PC-9 (cell line): ENCODE data around the gene ADIG. TPM values are rescaled to one million over a fixed set of nuclear protein-coding genes. Genes with fewer than 3 reads are reported as not detected.

ENCODE experiments used
- BruUV-seq: library from RNA; stranded (reverse); fragments of 400-500 nt; replicated peaks from 2 replicates; lab custom pipeline; 2021; lab: Mats Ljungman, UMichigan
- CTCF ChIA-PET: fragments of 300-600 bp; sonication (Branson Sonifier 250); formaldehyde crosslinking; loops from one replicate; lab custom pipeline; 2022; ENCODE audit warnings: antibody characterized with exemption; lab: Charles Lee
- POLR2A ChIA-PET: fragments of 300-600 bp; sonication (Branson Sonifier 250); formaldehyde crosslinking; loops from one replicate; lab custom pipeline; 2022; ENCODE audit warnings: antibody characterized with exemption; ENCODE audit not compliant: unreplicated experiment; lab: Charles Lee
- DNase-seq, 2 experiments: peaks; one replicate each; pipeline versions ENCODE4 v3.0.0 to v3.0.0-alpha.2; 2015 to 2022; ENCODE audit warnings: mixed read lengths in 1 of 2
- H2AFZ ChIP-seq: fragments of 200-600 bp; sonication (generic); 2 replicates; pipeline ENCODE4 v1.8.1; 2017; ENCODE audit warnings: antibody characterized with exemption
- H3F3A ChIP-seq: fragments of 200-600 bp; sonication (generic); 2 replicates; pipeline ENCODE4 v1.8.1; 2017; ENCODE audit warnings: antibody characterized with exemption, mild to moderate bottlenecking, low read depth; ENCODE audit not compliant: insufficient read depth
- H3K27ac ChIP-seq: fragments of 200-600 bp; sonication (generic); 2 replicates; pipeline ENCODE4 v1.6.1; 2016; ENCODE audit warnings: mixed run types
- H3K27me3 ChIP-seq: fragments of 200-600 bp; sonication (generic); 2 replicates; pipeline ENCODE4 v1.6.1; 2016; ENCODE audit warnings: low read depth, mixed run types; ENCODE audit not compliant: insufficient read depth
- H3K36me3 ChIP-seq: fragments of 200-600 bp; sonication (generic); 2 replicates; pipeline ENCODE4 v1.6.1; 2016; ENCODE audit warnings: low read depth, mixed run types
- H3K4me1 ChIP-seq: fragments of 200-600 bp; sonication (generic); replicated peaks from 2 replicates; pipeline ENCODE4 v1.6.1; 2016; ENCODE audit warnings: mixed run types; ENCODE audit not compliant: insufficient read depth
- H3K4me2 ChIP-seq: fragments of 200-600 bp; sonication (generic); 2 replicates; pipeline ENCODE4 v1.6.1; 2017; ENCODE audit warnings: mixed run types
- H3K4me3 ChIP-seq: fragments of 200-600 bp; sonication (generic); 2 replicates; pipeline ENCODE4 v1.6.1; 2016; ENCODE audit warnings: mixed run types
- H3K79me2 ChIP-seq: fragments of 200-600 bp; sonication (generic); 2 replicates; pipeline ENCODE4 v1.6.1; 2017; ENCODE audit warnings: low read depth, mixed run types
- H3K9me2 ChIP-seq: fragments of 200-600 bp; sonication (generic); 2 replicates; pipeline ENCODE4 v1.8.1; 2017; ENCODE audit warnings: mild to moderate bottlenecking; ENCODE audit not compliant: insufficient read depth
- H3K9me3 ChIP-seq: fragments of 200-600 bp; sonication (generic); 2 replicates; pipeline ENCODE4 v1.8.1; 2016; ENCODE audit warnings: low read depth; ENCODE audit not compliant: insufficient read depth
- H4K20me1 ChIP-seq: fragments of 200-600 bp; sonication (generic); 2 replicates; pipeline ENCODE4 v1.8.1; 2017; ENCODE audit not compliant: insufficient read depth
- EZH2 ChIP-seq: fragments of 200-600 bp; sonication (generic); IDR thresholded peaks from 2 replicates; pipeline ENCODE4 v1.8.0; 2017; ENCODE audit warnings: antibody characterized with exemption, low read depth
- intact Hi-C: fragments of 100-400 bp; cut with micrococcal nuclease; formaldehyde crosslinking; loops from one replicate; pipeline ENCODE4 v1.10.0; 2022; ENCODE audit not compliant: unreplicated experiment
- total RNA-seq: library from RNA; stranded (reverse); gene quantifications from 2 replicates; pipeline ENCODE4 v1.2.3, GENCODE V29; 2021
- TF ChIP-seq, protein P1 (sequence below): fragments of 200-600 bp; sonication (generic); conservative IDR thresholded peaks from 2 replicates; pipeline ENCODE4 v1.6.1; 2017; ENCODE audit warnings: mixed run types, antibody characterized with exemption, mild to moderate bottlenecking, moderate library complexity

ADIG gene
- total RNA-seq, 1 experiment from 2014 or later: not detected

GRCh38 chr20:38537176-38537575, 43.8 kb upstream of the ADIG start:
- TF ChIP-seq, protein P1, sequence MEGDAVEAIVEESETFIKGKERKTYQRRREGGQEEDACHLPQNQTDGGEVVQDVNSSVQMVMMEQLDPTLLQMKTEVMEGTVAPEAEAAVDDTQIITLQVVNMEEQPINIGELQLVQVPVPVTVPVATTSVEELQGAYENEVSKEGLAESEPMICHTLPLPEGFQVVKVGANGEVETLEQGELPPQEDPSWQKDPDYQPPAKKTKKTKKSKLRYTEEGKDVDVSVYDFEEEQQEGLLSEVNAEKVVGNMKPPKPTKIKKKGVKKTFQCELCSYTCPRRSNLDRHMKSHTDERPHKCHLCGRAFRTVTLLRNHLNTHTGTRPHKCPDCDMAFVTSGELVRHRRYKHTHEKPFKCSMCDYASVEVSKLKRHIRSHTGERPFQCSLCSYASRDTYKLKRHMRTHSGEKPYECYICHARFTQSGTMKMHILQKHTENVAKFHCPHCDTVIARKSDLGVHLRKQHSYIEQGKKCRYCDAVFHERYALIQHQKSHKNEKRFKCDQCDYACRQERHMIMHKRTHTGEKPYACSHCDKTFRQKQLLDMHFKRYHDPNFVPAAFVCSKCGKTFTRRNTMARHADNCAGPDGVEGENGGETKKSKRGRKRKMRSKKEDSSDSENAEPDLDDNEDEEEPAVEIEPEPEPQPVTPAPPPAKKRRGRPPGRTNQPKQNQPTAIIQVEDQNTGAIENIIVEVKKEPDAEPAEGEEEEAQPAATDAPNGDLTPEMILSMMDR: no peak
- Histone ChIP-seq H3K79me2 (no peaks in the 10 kb centered on the region), H4K20me1 (peaks cover 5% of the 10 kb centered on the region; the same call in 1 of the 2 replicates), H3K4me1 (no peaks in the 10 kb centered on the region), H3K4me3 (no peak overlapping the region), H2AFZ (no peak overlapping the region), H3K4me2 (no peak overlapping the region), H3K9me2 (no peaks in the 10 kb centered on the region), H3K36me3 (peaks cover 63% of the 10 kb centered on the region), H3K27me3 (no peaks in the 10 kb centered on the region), H3K27ac (no peak overlapping the region), H3K9me3 (no peaks in the 10 kb centered on the region), H3F3A (no peaks in the 10 kb centered on the region)
- POLR2A ChIA-PET: no interaction called here
- DNase-seq: no peak
- no TSS peak for BruUV-seq
- CTCF ChIA-PET: no interaction called here
- intact Hi-C loops: no loop called here

GRCh38 chr20:38538789-38539188, 42.2 kb upstream of the ADIG start:
- no peak overlapping the region for H2AFZ ChIP-seq
- H4K20me1 ChIP-seq: peaks cover 5% of the 10 kb centered on the region; the same call in 1 of the 2 replicates
- H3K79me2 ChIP-seq: no peaks in the 10 kb centered on the region
- H3K4me3 ChIP-seq: no peak overlapping the region
- no peak overlapping the region for H3K4me2 ChIP-seq
- H3F3A ChIP-seq: no peaks in the 10 kb centered on the region
- no peaks in the 10 kb centered on the region for H3K27me3 ChIP-seq
- ChIA-PET POLR2A (no interaction called here), CTCF (no interaction called here)
- H3K9me2 ChIP-seq: no peaks in the 10 kb centered on the region
- intact Hi-C loops: no loop called here
- peaks cover 67% of the 10 kb centered on the region for H3K36me3 ChIP-seq
- TF ChIP-seq EZH2: no peak
- TF ChIP-seq, protein P1: no peak
- H3K27ac ChIP-seq: no peak overlapping the region
- DNase-seq: no peak
- BruUV-seq: no TSS peak
- H3K9me3 ChIP-seq: no peaks in the 10 kb centered on the region
- no peaks in the 10 kb centered on the region for H3K4me1 ChIP-seq

- CTCF ChIA-PET: no interaction called here
- Histone ChIP-seq H3K4me1 (no peaks in the 10 kb centered on the region), H4K20me1 (peaks cover 9% of the 10 kb centered on the region; the same call in 1 of the 2 replicates), H3K4me3 (no peak overlapping the region), H3F3A (no peaks in the 10 kb centered on the region), H3K27ac (no peak overlapping the region), H3K4me2 (no peak overlapping the region), H2AFZ (no peak overlapping the region), H3K9me2 (no peaks in the 10 kb centered on the region), H3K9me3 (no peaks in the 10 kb centered on the region), H3K79me2 (no peaks in the 10 kb centered on the region), H3K36me3 (peaks cover 48% of the 10 kb centered on the region), H3K27me3 (no peaks in the 10 kb centered on the region)
- DNase-seq: no peak
- POLR2A ChIA-PET: no interaction called here
- intact Hi-C loops: no loop called here
- no peak for TF ChIP-seq EZH2
- TF ChIP-seq, protein P1: no peak
- BruUV-seq: no TSS peak
Observed at GRCh38 chr20:38543014-38543906, 37.7 kb upstream of the ADIG start.
